Heart left ventricle (tissue), 16 donors: ENCODE data around the gene BCAR1. TPM values are rescaled to one million over a fixed set of nuclear protein-coding genes. Genes with fewer than 3 reads are reported as not detected.
"Not testable (repeated sequence)": the region's sequence is repeated elsewhere in the genome, so short reads cannot be mapped to it uniquely, and the experiment has no call there.

Experiments
- ATAC-seq, 4 donors: fragments of 200-7000 bp; cut with Tn5 transposase; one replicate each; pipeline ENCODE4 v1.9.1; 2020 to 2022; ENCODE audit warnings: moderate library complexity in 4 of 4, mild to moderate bottlenecking in 3 of 4, moderate number of reproducible peaks in 1 of 4
- DNase-seq, 5 donors: peaks; one replicate each; pipeline ENCODE4 v3.0.0-alpha.2; 2020
- H3K27ac ChIP-seq, 12 donors: fragments of 200-600 bp; sonication (generic) in 4 of 12; one replicate each; pipeline versions ENCODE4 v1.5.0 to v1.8.0; 2016 to 2022; ENCODE audit warnings: mild to moderate bottlenecking in 2 of 12
- H3K27me3 ChIP-seq, 9 donors: fragments of 200-600 bp; sonication (generic) in 2 of 9; one replicate each; pipeline versions ENCODE4 v1.5.1 to v1.8.0; 2016 to 2022; ENCODE audit warnings: mild to moderate bottlenecking in 3 of 9
- H3K36me3 ChIP-seq, 9 donors: fragments of 200-600 bp; sonication (generic) in 2 of 9; one replicate each; pipeline versions ENCODE4 v1.5.0 to v1.8.0; 2018 to 2022; ENCODE audit warnings: mild to moderate bottlenecking in 2 of 9
- H3K4me1 ChIP-seq, 12 donors: fragments of 200-600 bp; sonication (generic) in 4 of 12; one replicate each; pipeline versions ENCODE4 v1.5.0 to v1.8.0; 2016 to 2022; ENCODE audit warnings: mild to moderate bottlenecking in 3 of 12
- H3K4me3 ChIP-seq, 12 donors: fragments of 200-600 bp; sonication (generic) in 4 of 12; one replicate each; pipeline versions ENCODE4 v1.5.0 to v1.8.0; 2017 to 2022; ENCODE audit warnings: mild to moderate bottlenecking in 9 of 12, moderate library complexity in 4 of 12
- H3K9me3 ChIP-seq, 12 donors: fragments of 200-600 bp; sonication (generic) in 4 of 12; one replicate each; pipeline versions ENCODE4 v1.5.0 to v1.8.0; 2016 to 2022; ENCODE audit warnings: mild to moderate bottlenecking in 1 of 12
- CTCF ChIP-seq, 12 donors: fragments of 200-600 bp; sonication (generic) in 4 of 12; IDR thresholded peaks; one replicate each; pipeline versions ENCODE4 v1.5.0 to v1.8.0; 2018 to 2022; ENCODE audit warnings: antibody characterized with exemption in 12 of 12, mild to moderate bottlenecking in 5 of 12
- POLR2A ChIP-seq, 2 donors: fragments of 450-650 bp; IDR thresholded peaks; one replicate each; pipeline ENCODE4 v1.6.1; 2017; ENCODE audit warnings: antibody characterized with exemption in 2 of 2, mild to moderate bottlenecking in 2 of 2, moderate library complexity in 2 of 2
- WGBS, 4 donors: extraction: QIAGEN DNeasy Blood & Tissue Kit in 2 of 4; methylation state at CpG; one replicate each; pipeline versions ENCODE4 v1.1.5 to v1.1.7; 2013 to 2018; 5-methylcytosine and 5-hydroxymethylcytosine counted together
- intact Hi-C, 10 donors: fragments of 100-400 bp; cut with DNase I; formaldehyde crosslinking; loops; one replicate each; pipeline versions ENCODE4 v1.11.1 to v1.14.2; 2022
- polyA plus RNA-seq, 2 donors: library from polyadenylated mRNA; stranded (reverse); fragments of 200-250 nt; gene quantifications; one replicate each; pipeline ENCODE4 v1.2.3, GENCODE V29; 2013
- total RNA-seq, 9 donors: library from RNA; depleted of rRNA in 2 of 9; stranded (reverse); fragments of >200 nt in 2 of 9; fragmentation: NEBNext Ultra II Directional in 3 of 9; extraction: Animal tissue kit (Norgen Biotek cat#: 25700) in 3 of 9; gene quantifications; one replicate each; pipeline versions ENCODE4 v1.1.0 to v1.2.4, GENCODE V29; 2016 to 2023
- donor health status: ischemic (EF 13 %, LVEDD 7.1; RV severe dilation, severe dysfunction).
- donor health status: healthy with polysubstance abuse.
- donor health status: DM: no; HTN: yes; CAD: no.
- donor health status: DM: no; HTN: no; CAD: no.
- donor health status: ischemic (EF 25% LVEDD 6.9; RV normal size, moderate dysfunction).
- donor health status: ischemic (EF 25% LVEDD 5.7; RV mildly dilated, moderate dysfunction).
- donor health status: healthy.
- donor health status: DM: yes; HTN: yes; CAD: no.
- donor health status: ischemic (EF 35%, LVEDD 5.7; RV mildly dilated, moderate dysfunction).
- donor health status: nonischemic (EF 11% LVEDD 7.7; RV severe dilation, severe dysfunction).
- donor health status: DM: yes; HTN: yes; CAD: no.
- donor health status: PGD.
- donor health status: ischemic (EF 29% LVEDD 5.4; RV normal size, mild dysfunction).
- donor health status: nonischemic (EF 23%, LVEDD 6.1; RV moderate dilation, normal function).

BCAR1 gene
- total and polyA plus RNA-seq, 11 donors: 51.4 to 129 (median 72.0) TPM

- TF ChIP-seq POLR2A (IDR thresholded peaks at IDR 0.05) (no peak), CTCF (IDR thresholded peaks at IDR 0.05) (no peak)
- ATAC-seq (no peak), DNase-seq (no peak)
- intact Hi-C loops: loop anchor here in 1 of 10 donors (5.0 kb wide), 1 partner anchor 35 kb away; no protein-coding TSS in a partner anchor
- Histone ChIP-seq H3K9me3 (no peaks in the 10 kb centered on the region), H3K27me3 (peaks cover 0 to 28% (median 0%) of the 10 kb centered on the region in 9 donors), H3K27ac (no peak overlapping the region), H3K36me3 (no peaks in the 10 kb centered on the region), H3K4me3 (no peak overlapping the region), H3K4me1 (peaks cover 0 to 22% (median 9%) of the 10 kb centered on the region in 12 donors)
- 43 to 67% (median 51%) methylated on average over 8 to 12 of the region's 12 CpGs for WGBS, 4 donors
Measured at GRCh38 chr16:75272097-75272551, 20.7 kb upstream of the BCAR1 start.

GRCh38 chr16:75271441-75272096, 20.1 kb upstream of the BCAR1 start:
- no peak overlapping the region for H3K27ac ChIP-seq
- DNase-seq: no peak
- no peak overlapping the region for H3K4me3 ChIP-seq
- no peaks in the 10 kb centered on the region for H3K9me3 ChIP-seq
- TF ChIP-seq CTCF (IDR thresholded peaks at IDR 0.05) (no peak), POLR2A (IDR thresholded peaks at IDR 0.05) (no peak)
- no peaks in the 10 kb centered on the region for H3K36me3 ChIP-seq
- peaks cover 0 to 28% (median 11%) of the 10 kb centered on the region in 12 donors for H3K4me1 ChIP-seq
- 70 to 75% (median 71%) methylated on average over 6 of the region's 6 CpGs for WGBS, 4 donors
- intact Hi-C loops: loop anchor here in 1 of 10 donors (5.0 kb wide), 1 partner anchor 36 kb away; no protein-coding TSS in a partner anchor
- no peak for ATAC-seq
- H3K27me3 ChIP-seq: peaks cover 0 to 30% (median 0%) of the 10 kb centered on the region in 9 donors

DNA sequence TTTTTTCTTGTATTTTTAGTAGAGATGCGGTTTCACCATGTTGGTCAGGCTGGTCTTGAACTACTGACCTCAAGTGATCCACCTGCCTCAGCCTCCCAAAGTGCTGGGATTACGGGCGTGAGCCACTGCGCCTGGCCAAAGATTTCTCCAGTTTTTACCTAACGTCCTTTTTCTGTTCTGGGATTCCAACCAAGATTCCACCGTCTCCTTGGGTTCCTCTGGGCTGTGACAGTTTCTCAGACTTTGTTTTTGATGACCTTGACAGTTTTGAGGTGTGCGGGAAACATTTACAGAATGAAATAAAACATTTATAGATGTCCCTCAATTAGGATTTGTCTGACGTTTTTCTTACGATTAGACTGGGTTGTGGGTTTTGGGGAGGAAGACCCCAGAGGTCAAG, 17.9 kb upstream of the BCAR1 start:
- 53 to 90% (median 80%) methylated on average over 9 of the region's 9 CpGs for WGBS, 4 donors

DNA sequence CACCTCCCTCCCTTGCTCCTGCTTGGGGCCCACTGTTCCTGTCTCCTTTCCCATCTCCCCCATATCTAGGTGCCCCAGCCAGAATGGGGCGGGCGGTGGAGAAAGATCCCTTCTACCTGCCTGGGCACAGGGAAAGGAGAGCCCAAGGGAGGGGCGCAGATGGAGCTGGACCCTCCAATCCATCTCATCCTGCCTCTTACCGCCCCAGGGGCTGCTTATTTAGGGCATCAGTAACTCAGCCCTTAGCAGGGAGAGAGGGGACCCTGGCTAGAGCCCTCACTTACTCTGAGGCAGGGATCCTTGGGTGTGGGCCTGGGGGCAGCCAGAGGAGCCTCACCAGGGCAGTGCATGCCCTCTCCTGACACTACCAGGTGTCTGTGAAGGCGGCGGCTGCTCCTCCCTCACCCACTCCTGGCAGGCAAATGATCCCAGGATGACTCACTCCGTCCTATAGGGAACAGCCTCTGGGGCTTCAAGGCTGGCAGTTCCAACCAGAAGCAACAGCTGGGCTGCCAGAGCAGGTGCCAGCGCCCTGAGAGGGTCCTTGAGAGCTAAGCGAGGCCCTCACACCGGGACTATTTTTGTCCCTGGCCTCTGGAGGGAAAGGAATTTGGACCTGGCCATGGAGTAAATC, 16.3 kb upstream of the BCAR1 start:
- H3K4me3 ChIP-seq: no peak overlapping the region
- H3K4me1 ChIP-seq: peaks cover 14 to 58% (median 40%) of the 10 kb centered on the region in 12 donors
- WGBS, 4 donors: 48 to 79% (median 60%) methylated on average over 6 to 10 of the region's 10 CpGs
- DNase-seq: peak; percentile 70 to 91 (median 84)
- H3K9me3 ChIP-seq: no peaks in the 10 kb centered on the region
- TF ChIP-seq CTCF (IDR thresholded peaks at IDR 0.05) (no peak), POLR2A (IDR thresholded peaks at IDR 0.05) (no peak)
- H3K36me3 ChIP-seq: peaks cover 0 to 3% (median 0%) of the 10 kb centered on the region in 9 donors
- H3K27me3 ChIP-seq: peaks cover 0 to 57% (median 0%) of the 10 kb centered on the region in 9 donors
- intact Hi-C loops: loop anchor here in 4 of 10 donors (2.0 to 5.0 kb wide), 3 partner anchors 35 to 73 kb away; no protein-coding TSS in a partner anchor
- ATAC-seq: peak; percentile 69 to 80 (median 74)
- peak overlapping the region in 11 of 12 donors; percentile 18 to 94 (median 68) for H3K27ac ChIP-seq

More for the DNA sequence above, 17.9 kb upstream of the BCAR1 start:
- intact Hi-C loops: loop anchor here in 3 of 10 donors (5.0 kb wide), 2 partner anchors 37 to 38 kb away; no protein-coding TSS in a partner anchor
- not testable (repeated sequence) for DNase-seq, H3K36me3 ChIP-seq, H3K9me3 ChIP-seq, H3K4me3 ChIP-seq, H3K27ac ChIP-seq, ATAC-seq
- H3K27me3 ChIP-seq: peaks cover 0 to 44% (median 0%) of the 10 kb centered on the region in 9 donors
- H3K4me1 ChIP-seq: peaks cover under 1 to 42% (median 24%) of the 10 kb centered on the region in 12 donors
